ENCODE data around the gene PTPRT.

- TF ChIP-seq, protein P1, sequence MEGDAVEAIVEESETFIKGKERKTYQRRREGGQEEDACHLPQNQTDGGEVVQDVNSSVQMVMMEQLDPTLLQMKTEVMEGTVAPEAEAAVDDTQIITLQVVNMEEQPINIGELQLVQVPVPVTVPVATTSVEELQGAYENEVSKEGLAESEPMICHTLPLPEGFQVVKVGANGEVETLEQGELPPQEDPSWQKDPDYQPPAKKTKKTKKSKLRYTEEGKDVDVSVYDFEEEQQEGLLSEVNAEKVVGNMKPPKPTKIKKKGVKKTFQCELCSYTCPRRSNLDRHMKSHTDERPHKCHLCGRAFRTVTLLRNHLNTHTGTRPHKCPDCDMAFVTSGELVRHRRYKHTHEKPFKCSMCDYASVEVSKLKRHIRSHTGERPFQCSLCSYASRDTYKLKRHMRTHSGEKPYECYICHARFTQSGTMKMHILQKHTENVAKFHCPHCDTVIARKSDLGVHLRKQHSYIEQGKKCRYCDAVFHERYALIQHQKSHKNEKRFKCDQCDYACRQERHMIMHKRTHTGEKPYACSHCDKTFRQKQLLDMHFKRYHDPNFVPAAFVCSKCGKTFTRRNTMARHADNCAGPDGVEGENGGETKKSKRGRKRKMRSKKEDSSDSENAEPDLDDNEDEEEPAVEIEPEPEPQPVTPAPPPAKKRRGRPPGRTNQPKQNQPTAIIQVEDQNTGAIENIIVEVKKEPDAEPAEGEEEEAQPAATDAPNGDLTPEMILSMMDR (IDR thresholded peaks at IDR 0.05): no peak
- no peak for TF ChIP-seq EP300 (IDR thresholded peaks at IDR 0.05)
- TF ChIP-seq POLR2AphosphoS5 (IDR thresholded peaks at IDR 0.05): no peak
- TF ChIP-seq POLR2A (IDR thresholded peaks at IDR 0.05): no peak
These were observed 302.9 kb downstream of the PTPRT start for GRCh38 chr20:42886801-42887200.

Data from suprapubic skin (tissue), 4 donors.